Measurements from ENCODE around the gene ADRA1B. TPM values are rescaled to one million over a fixed set of nuclear protein-coding genes. Genes with fewer than 3 reads are reported as not detected.

The ADRA1B gene
- total RNA-seq, 2 donors from 2014 or later, result 0.60 to 0.68 TPM

GRCh38 chr5:159990506-159990905 lies 74.2 kb downstream of the ADRA1B start:
- Histone ChIP-seq H3K9me3 (ENCODE audit: control insufficient read depth, low read length) (peaks cover 30% of the 10 kb centered on the region), H3K27ac (ENCODE audit: low read depth, low read length) (no peak overlapping the region), H3K36me3 (ENCODE audit: control insufficient read depth, insufficient read depth, low read length) (no peaks in the 10 kb centered on the region), H3K9ac (ENCODE audit: extremely low read depth, low read length, poor library complexity, severe bottlenecking) (no peak overlapping the region), H3K27me3 (ENCODE audit: control insufficient read depth, insufficient read depth, low read length, poor library complexity, severe bottlenecking) (peaks cover 17% of the 10 kb centered on the region), H3K4me3 (ENCODE audit: low read length) (no peak overlapping the region), H3K4me1 (ENCODE audit: control insufficient read depth, insufficient read depth, low read length) (no peaks in the 10 kb centered on the region)
- no peak overlapping the region for H3K27ac Mint-ChIP-seq
- no peak overlapping the region for H3K4me3 Mint-ChIP-seq
- WGBS, 2 experiments (ENCODE audit: insufficient coverage in 1 of 2, insufficient read length in 1 of 2), result 100% methylated on average over 2 of the region's 2 CpGs; no CpG with 5 or more reads in 1 of the 2 experiments
- DNase-seq, result no peak
- peaks cover 2% of the 10 kb centered on the region for H3K36me3 Mint-ChIP-seq (ENCODE audit: low read depth)
- no peaks in the 10 kb centered on the region for H3K4me1 Mint-ChIP-seq
- no peak for TF ChIP-seq CTCF (conservative IDR thresholded peaks at IDR 0.05)
- H3K27me3 Mint-ChIP-seq (ENCODE audit: insufficient read depth), result peaks cover 36% of the 10 kb centered on the region
- H3K9me3 Mint-ChIP-seq, result peaks cover 28% of the 10 kb centered on the region

- peaks cover 2% of the 10 kb centered on the region for H3K36me3 Mint-ChIP-seq (ENCODE audit: low read depth)
- H3K9me3 ChIP-seq (ENCODE audit: control insufficient read depth, low read length), result peaks cover 30% of the 10 kb centered on the region
- peaks cover 22% of the 10 kb centered on the region for H3K27me3 Mint-ChIP-seq (ENCODE audit: insufficient read depth)
- H3K4me1 ChIP-seq (ENCODE audit: control insufficient read depth, insufficient read depth, low read length), result no peaks in the 10 kb centered on the region
- no peaks in the 10 kb centered on the region for H3K27me3 ChIP-seq (ENCODE audit: control insufficient read depth, insufficient read depth, low read length, poor library complexity, severe bottlenecking)
- H3K4me3 ChIP-seq (ENCODE audit: low read length), result no peak overlapping the region
- H3K27ac Mint-ChIP-seq, result no peak overlapping the region
- H3K9me3 Mint-ChIP-seq, result peaks cover 26% of the 10 kb centered on the region
- H3K27ac ChIP-seq (ENCODE audit: low read depth, low read length), result no peak overlapping the region
- TF ChIP-seq CTCF (conservative IDR thresholded peaks at IDR 0.05), result no peak
- no peak overlapping the region for H3K4me3 Mint-ChIP-seq
- 97 to 100% methylated on average over 1 of the region's 1 CpG for WGBS, 2 experiments (ENCODE audit: insufficient coverage in 1 of 2, insufficient read length in 1 of 2)
- no peak overlapping the region for H3K9ac ChIP-seq (ENCODE audit: extremely low read depth, low read length, poor library complexity, severe bottlenecking)
- H3K36me3 ChIP-seq (ENCODE audit: control insufficient read depth, insufficient read depth, low read length), result no peaks in the 10 kb centered on the region
- H3K4me1 Mint-ChIP-seq, result no peaks in the 10 kb centered on the region
- no peak for DNase-seq
Measured at GRCh38 chr5:159992566-159992965, 76.3 kb downstream of the ADRA1B start.

GRCh38 chr5:159993194-159993593 lies 76.9 kb downstream of the ADRA1B start:
- 94 to 100% methylated on average over 2 of the region's 2 CpGs for WGBS, 2 experiments (ENCODE audit: insufficient coverage in 1 of 2, insufficient read length in 1 of 2)
- H3K9me3 Mint-ChIP-seq, result peaks cover 21% of the 10 kb centered on the region
- H3K9me3 ChIP-seq (ENCODE audit: control insufficient read depth, low read length), result peaks cover 24% of the 10 kb centered on the region
- H3K27me3 ChIP-seq (ENCODE audit: control insufficient read depth, insufficient read depth, low read length, poor library complexity, severe bottlenecking), result no peaks in the 10 kb centered on the region
- DNase-seq, result peak; percentile 13
- no peaks in the 10 kb centered on the region for H3K4me1 ChIP-seq (ENCODE audit: control insufficient read depth, insufficient read depth, low read length)
- no peak overlapping the region for H3K27ac ChIP-seq (ENCODE audit: low read depth, low read length)
- H3K9ac ChIP-seq (ENCODE audit: extremely low read depth, low read length, poor library complexity, severe bottlenecking), result no peak overlapping the region
- no peaks in the 10 kb centered on the region for H3K4me1 Mint-ChIP-seq
- H3K27ac Mint-ChIP-seq, result no peak overlapping the region
- peaks cover 21% of the 10 kb centered on the region for H3K27me3 Mint-ChIP-seq (ENCODE audit: insufficient read depth)
- no peaks in the 10 kb centered on the region for H3K36me3 ChIP-seq (ENCODE audit: control insufficient read depth, insufficient read depth, low read length)
- no peak overlapping the region for H3K4me3 ChIP-seq (ENCODE audit: low read length)
- TF ChIP-seq CTCF (conservative IDR thresholded peaks at IDR 0.05), result no peak
- H3K4me3 Mint-ChIP-seq, result no peak overlapping the region
- peaks cover 2% of the 10 kb centered on the region for H3K36me3 Mint-ChIP-seq (ENCODE audit: low read depth)
